Measurements from ENCODE around the gene ANK3.

GRCh38 chr10:60299390-60299778, 90.3 kb downstream of the ANK3 start:
- TF ChIP-seq CTCF (IDR thresholded peaks at IDR 0.05) (no peak), POLR2A (IDR thresholded peaks at IDR 0.05) (no peak), POLR2AphosphoS5 (IDR thresholded peaks at IDR 0.05; ENCODE audit: insufficient read depth in 1 of 2, low read depth in 1 of 2) (no peak)

Data from vagina (tissue), 2 donors.